ENCODE results near the gene MUC4.
"Not testable (repeated sequence)": the region's sequence is repeated elsewhere in the genome, so short reads cannot be mapped to it uniquely, and the experiment has no call there.

MUC4 gene

DNA sequence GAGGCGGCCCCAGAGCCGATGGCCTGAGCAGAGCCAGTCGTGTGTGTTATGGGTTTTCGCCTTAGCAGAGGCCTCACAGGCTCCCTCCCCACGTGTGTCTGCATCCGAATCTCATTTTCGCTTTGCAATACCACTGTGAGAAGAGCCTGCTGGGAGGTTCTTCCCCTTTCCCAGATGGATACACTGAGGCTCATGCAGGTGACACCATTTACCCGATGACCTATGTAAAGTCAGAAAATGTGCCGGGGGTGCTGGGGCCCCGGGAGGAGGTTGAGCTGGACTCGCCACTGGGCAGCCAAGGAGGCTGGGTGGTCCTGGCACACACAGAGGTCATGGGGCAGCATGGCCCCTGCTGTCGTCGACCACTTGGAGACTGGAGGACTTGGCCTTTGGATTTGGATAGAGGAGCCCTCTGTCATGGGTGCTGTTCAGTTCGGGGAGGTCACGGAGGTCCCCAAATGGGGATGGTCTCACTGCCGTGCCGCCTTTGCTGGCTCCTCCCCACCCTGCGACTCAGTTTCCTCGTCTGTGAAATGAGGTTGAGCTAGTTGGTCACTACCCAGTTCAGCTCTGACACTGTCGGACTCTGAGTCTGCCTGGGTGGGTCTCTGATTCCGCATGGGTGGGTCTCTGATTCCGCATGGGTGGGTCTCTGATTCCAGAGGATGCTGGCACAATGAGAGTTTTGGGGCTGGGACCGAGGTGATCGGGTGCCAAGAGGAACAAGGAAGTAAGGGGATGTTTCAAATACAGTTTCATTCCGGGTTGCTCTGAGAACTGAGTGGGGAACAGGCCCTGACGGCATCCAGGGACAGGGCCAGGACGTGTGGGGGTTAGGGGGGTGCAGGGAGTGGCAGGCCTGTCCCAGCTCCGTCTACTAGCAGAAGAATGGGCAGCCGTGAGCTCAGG is 23.2 kb upstream of the MUC4 start:
- no peak for DNase-seq (ENCODE audit: low read depth)

- no peak for DNase-seq (ENCODE audit: low read depth)
Observed at GRCh38 chr3:195829897-195830254, 18.1 kb upstream of the MUC4 start.

DNA sequence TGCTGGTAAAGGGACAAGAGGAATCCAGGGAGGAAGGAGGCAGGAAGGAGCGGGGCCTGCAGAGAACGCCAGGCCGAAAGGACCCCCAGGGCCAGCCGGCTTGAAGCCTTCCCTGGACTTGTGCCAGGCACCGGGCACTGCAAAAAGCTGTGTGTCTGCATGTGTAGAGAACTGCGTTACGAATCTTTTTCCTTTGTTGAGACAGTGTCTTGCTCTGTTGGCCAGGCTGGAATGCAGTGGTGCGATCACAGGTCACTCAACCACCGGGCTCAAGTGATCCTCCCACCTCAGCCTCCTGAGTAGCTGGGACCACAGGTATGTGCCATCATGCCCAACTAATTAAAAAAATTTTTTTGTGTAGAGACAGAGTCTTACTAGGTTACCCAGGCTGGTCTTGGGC is 17.0 kb upstream of the MUC4 start:
- no peak for DNase-seq (ENCODE audit: low read depth)

DNA sequence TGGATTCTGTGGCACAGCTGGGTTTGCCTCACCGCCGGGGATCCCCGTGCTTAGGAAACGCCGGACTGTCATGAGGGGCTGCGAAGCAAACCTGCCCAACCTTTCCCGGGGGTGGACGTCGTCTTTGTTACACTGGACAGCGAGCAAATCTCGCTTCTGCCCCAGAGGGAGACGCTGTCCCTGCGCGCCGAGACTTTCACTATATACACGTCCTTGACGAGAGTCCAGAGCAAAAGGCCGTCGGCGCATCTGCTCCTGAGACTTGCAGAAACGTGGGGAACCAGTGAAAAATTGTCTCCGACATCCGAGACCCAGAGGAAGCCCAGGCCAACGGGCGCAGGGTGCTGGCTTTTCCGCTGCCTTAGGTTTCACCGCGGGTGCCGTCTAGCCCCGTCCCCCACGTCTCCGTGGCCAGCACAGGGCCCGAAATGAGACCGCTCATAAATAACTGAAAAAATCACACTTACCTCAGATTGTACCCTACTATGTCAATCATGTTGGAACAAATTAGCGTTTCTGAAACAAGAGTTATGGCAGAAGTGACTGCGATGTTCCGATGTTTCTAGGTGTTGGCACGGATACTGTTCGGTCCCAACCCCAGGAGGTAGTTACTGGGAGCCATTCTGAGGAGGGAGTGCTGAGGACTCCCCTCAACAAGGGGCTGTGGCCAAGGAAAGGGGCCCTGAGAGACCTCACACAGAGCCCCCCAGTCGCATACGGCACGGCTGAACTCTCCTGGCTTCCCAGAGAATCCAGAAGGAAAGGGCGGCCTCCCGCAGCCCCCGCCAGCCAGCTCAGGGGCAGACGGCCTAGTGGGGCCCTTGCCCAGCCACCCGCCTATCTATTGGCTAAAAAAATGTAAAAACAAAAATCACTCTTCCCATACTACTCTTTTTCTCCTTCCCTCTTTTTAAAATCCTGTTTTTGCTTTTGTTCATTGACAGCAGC is 14.4 kb upstream of the MUC4 start:
- no peak for DNase-seq (ENCODE audit: low read depth)

DNA sequence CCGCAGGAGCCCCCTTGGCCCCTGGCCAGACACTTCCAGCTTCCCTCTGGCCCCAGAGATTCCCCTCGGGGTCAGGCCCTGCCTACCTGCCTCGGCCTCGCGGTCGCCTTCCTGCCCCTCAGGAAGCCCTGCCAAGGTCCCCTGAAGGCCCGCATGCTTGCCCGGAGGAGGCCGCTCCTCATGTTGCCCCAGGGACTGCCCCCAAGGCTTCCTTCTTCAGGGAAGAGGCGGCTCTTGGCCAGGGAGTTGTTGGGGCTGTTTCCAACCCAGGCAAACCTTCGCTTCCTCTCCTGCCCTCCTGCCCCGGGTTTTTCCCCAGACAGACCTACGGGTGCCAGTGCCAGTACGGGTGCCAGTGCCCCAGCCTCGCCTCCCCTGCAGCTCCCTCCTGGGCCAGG is 13.5 kb upstream of the MUC4 start:
- DNase-seq (ENCODE audit: low read depth) = no peak

DNA sequence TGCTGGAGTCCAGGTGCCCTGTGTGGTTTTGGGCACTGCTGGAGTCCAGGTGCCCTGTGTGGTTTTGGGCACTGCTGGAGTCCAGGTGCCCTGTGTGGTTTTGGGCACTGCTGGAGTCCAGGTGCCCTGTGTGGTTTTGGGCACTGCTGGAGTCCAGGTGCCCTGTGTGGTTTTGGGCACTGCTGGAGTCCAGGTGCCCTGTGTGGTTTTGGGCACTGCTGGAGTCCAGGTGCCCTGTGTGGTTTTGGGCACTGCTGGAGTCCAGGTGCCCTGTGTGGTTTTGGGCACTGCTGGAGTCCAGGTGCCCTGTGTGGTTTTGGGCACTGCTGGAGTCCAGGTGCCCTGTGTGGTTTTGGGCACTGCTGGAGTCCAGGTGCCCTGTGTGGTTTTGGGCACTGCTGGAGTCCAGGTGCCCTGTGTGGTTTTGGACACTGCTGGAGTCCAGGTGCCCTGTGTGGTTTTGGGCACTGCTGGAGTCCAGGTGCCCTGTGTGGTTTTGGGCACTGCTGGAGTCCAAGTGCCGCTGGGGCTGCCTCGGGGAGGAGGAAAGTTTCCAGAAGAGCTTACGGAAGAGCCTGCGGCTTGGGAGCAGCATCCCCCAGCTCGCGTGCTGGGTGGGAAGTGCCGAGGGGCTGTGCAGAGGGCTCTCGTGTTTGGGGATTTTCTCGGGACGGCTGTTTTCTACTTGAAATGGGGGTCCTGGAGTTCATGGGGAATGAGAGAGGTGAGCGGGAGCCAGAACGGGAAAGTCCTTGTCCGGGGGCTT is 12.9 kb upstream of the MUC4 start:
- not testable (repeated sequence) for DNase-seq (ENCODE audit: low read depth)

GRCh38 chr3:195823999-195824398 is 12.3 kb upstream of the MUC4 start:
- DNase-seq (ENCODE audit: low read depth) = no peak

GRCh38 chr3:195823280-195823679 is 11.6 kb upstream of the MUC4 start:
- no peak for DNase-seq (ENCODE audit: low read depth)

DNA sequence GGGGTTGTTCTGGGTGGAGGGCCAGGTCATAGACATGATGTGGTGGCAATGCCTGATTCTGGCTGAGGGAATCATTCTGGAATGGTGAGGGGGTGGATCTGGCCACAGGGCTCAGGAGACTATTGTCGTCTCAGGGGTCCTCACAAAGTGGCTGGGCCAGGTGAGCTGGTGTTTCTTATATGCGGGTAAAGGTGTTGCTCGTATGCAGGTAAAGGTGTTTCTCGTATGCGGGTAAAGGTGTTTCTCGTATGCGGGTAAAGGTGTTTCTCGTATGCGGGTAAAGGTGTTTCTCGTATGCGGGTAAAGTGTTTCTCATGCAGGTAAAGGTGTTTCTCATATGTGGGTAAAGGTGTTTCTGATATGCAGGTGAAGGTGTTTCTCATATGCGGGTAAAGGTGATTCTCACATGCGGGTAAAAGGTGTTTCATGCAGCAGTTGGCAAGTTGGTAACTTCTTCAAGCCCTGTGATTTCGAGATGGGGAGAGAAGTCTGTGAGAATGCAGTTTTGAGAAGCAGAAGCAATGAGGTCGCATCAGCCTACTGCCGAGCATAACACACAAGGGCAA is 10.5 kb upstream of the MUC4 start:
- DNase-seq (ENCODE audit: low read depth) = no peak

DNA sequence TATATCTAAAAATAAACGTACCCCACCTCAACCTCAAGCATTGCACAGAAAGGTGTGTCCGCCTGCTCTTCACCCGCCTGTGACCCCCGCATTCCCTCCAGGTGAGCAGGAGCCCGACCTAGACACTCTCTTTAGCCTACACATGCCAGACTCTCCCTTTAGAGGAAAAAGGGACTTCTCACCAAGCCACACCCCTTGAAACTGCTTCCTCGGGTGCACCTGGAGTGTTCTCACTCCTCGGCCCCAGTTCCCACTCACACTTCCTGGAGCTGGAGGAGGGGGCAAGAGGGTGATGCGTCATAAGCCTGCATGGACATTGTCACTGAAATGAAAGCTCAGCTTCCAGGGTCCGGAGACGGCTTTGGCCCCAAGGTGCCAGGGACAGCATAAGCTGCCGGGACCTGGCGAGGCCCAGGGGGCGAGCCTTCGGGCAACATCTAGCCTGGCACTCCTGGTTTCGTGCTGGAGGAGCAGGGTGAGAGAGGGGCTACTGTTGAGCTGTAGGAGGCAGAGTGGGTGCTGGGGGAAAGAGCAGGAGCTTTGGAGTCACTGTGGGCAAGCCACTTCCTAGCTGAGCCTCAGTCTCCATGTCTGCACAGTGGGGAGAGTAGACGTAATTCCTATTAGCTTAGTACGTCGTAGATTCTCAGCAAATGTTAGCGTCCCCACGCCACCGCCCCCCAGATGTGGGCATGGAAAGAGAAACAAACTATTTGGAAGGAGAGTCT is 9.8 kb upstream of the MUC4 start:
- no peak for DNase-seq (ENCODE audit: low read depth)

- no peak for DNase-seq (ENCODE audit: low read depth)
Observed at GRCh38 chr3:195820901-195821300, 9.2 kb upstream of the MUC4 start.

DNA sequence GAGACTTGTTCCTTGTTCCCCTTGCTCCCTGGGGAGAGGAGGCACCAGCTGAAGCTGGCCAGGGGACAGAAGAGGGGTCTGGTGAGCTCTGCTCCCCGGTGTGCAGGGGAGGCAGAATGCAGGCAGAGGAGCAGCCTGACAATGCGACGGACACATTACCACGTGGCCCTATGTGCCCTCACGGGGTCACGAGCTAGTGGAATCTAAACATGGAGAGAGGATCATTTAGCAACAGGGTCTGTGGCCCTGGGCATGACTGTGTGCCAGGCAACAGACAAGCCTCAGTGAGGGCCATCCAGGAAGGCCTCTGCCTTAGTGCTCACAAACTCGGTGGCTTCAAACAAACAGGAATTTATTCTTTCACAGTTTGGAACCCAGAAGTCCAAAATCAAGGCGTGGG is 8.5 kb upstream of the MUC4 start:
- no peak for DNase-seq (ENCODE audit: low read depth)

DNA sequence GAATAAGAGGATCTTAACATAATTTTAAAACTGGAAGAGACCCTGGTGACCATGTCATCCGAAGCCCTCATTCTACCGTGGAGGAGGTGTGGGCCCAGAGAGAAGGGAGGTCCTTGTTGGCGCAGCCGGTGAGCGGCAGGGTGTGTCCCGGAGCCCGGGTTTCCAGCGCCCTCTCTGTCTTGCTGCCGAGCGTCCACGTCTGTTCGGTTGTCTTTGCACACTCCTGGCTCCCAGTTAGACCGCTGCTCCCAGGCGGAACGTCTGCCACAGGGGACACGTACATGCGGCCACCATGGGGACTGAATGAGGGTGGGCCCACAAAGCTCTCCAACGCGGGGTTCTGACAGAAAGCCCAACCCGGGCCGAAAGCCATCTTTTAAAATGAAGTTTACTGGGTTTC is 6.6 kb upstream of the MUC4 start:
- DNase-seq (ENCODE audit: low read depth) = no peak

GRCh38 chr3:195817578-195818135 is 5.9 kb upstream of the MUC4 start:
- no peak for DNase-seq (ENCODE audit: low read depth)

DNA sequence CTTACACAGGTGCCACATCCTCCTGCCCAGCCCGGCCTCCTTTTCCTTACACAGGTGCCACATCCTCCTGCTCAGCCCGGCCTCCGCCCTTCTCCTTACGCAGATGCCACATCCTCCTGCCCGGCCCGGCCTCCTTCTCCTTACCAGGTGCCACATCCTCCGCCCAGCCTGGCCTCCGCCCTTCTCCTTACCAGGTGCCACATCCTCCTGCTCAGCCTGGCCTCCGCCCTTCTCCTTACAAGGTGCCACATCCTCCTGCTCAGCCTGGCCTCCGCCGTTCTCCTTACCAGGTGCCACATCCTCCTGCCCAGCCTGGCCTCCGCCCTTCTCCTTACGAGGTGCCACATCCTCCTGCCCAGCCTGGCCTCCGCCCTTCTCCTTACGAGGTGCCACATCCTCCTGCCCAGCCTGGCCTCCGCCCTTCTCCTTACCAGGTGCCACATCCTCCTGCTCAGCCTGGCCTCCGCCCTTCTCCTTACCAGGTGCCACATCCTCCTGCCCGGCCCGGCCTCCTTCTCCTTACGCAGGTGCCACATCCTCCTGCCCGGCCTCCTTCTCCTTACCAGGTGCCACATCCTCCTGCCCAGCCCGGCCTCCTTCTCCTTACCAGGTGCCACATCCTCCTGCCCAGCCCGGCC is 4.7 kb upstream of the MUC4 start:
- DNase-seq (ENCODE audit: low read depth) = not testable (repeated sequence)

GRCh38 chr3:195815169-195815771 is 3.5 kb upstream of the MUC4 start:
- no peak for DNase-seq (ENCODE audit: low read depth)

DNA sequence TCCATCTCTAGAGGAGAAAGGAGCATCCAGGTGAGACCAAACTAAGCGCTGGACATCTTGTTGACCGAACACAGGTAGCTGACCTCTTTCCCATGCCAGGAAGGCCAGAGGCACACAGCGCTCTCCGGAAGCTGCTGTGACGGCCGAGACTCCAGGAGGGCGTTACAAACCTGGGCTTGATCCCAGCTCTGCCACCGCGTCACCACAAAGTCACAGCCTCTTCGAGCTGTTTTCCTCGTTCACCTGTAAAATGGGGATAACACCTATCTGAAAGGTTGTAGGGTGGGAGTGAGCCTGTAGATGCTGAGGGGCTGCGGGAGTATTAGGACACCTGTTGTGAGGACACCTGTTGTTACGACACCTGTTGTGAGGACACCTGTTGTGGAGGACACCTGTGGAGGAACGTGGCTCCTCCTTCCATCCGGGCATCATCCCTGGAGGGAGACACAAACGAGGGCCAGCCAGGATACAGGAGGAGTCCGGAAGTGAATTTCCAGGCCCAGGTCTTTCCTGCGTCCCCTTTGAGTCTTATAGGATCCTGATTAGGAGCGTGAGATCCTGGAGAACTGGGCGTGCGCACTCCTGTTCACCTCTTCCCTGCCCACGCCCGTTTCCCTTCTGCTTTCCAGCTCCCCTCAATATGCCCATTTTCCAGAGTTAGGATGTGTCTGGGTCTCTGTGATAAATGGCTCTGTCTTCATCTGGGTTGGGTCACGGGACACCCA is 2.3 kb upstream of the MUC4 start:
- DNase-seq (ENCODE audit: low read depth) = no peak

GRCh38 chr3:195812366-195812765 is 637 bp upstream of the MUC4 start:
- no peak for DNase-seq (ENCODE audit: low read depth)

DNA sequence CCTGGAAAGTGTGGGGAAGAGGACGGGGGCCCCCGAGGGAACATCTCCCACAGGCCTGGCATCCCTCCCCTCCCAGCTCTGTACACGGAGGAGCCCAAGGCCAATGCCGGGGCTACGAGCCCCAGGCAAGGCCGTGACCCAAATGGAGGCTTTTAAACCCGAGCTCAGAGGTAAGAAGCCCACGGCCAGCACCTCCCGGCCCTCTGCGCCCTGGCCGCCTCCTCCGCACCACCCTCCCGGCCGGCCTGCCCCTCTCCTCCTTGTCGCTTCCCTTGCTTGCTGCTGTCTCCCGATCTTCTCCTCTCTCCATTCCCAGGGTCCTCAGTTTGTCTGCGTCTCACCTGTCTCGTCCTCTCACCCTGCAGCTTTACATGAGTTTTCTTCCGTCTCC is 1.3 kb downstream of the MUC4 start:
- no peak for DNase-seq (ENCODE audit: low read depth)

Measured in CMK (cell line).